ENCODE results near the gene LELP1.

GRCh38 chr1:153194331-153195050 is 8.7 kb upstream of the LELP1 start:
- TF ChIP-seq POLR2AphosphoS5 (IDR thresholded peaks at IDR 0.05; ENCODE audit: low read depth, low read length), result no peak
- no peak for TF ChIP-seq CTCF (CRISPR knock-in tag; IDR thresholded peaks at IDR 0.05)
- TF ChIP-seq JUNB (CRISPR knock-in tag; IDR thresholded peaks at IDR 0.05; ENCODE audit: borderline replicate concordance), result no peak
- TF ChIP-seq MYC (CRISPR knock-in tag; IDR thresholded peaks at IDR 0.05; ENCODE audit: borderline replicate concordance), result no peak
- TF ChIP-seq ZNF362 (CRISPR knock-in tag; IDR thresholded peaks at IDR 0.05; ENCODE audit: borderline replicate concordance), result no peak
- TF ChIP-seq DPF2 (CRISPR knock-in tag; IDR thresholded peaks at IDR 0.05; ENCODE audit: borderline replicate concordance, low read depth), result no peak
- TF ChIP-seq SRSF4 (IDR thresholded peaks at IDR 0.05; ENCODE audit: low read depth, low read length, poor library complexity, severe bottlenecking), result no peak
- TF ChIP-seq CBFB (CRISPR knock-in tag; IDR thresholded peaks at IDR 0.05), result no peak
- TF ChIP-seq ZNF704 (CRISPR knock-in tag; IDR thresholded peaks at IDR 0.05; ENCODE audit: borderline replicate concordance), result no peak
- no peak for TF ChIP-seq POLR2A (IDR thresholded peaks at IDR 0.05; ENCODE audit: insufficient read depth in 1 of 2, low read depth in 2 of 2, low read length in 2 of 2)
- TF ChIP-seq SETDB1 (CRISPR knock-in tag; IDR thresholded peaks at IDR 0.05; ENCODE audit: borderline replicate concordance), result no peak
- TF ChIP-seq KLF6 (CRISPR knock-in tag; IDR thresholded peaks at IDR 0.05), result no peak
- no peak for TF ChIP-seq REST (IDR thresholded peaks at IDR 0.05; ENCODE audit: borderline replicate concordance in 1 of 2, low read depth in 1 of 2, low read length in 2 of 2)

Measured in HepG2 (cell line).